ENCODE data around the gene ARMCX6.

Gene ARMCX6

GRCh38 chrX:101617211-101618191, at the start of gene ARMCX6:
ARMCX6 (minus strand) TSS chrX:101618000; CDS start chrX:101616620, 1,380 bp downstream.
- TF ChIP-seq CTCF (IDR thresholded peaks at IDR 0.05): peak; percentile 46

GRCh38 chrX:101659601-101660063, 41.8 kb upstream of the ARMCX6 start, which contains the start of gene ARMCX2:
ARMCX2 (minus strand) TSS chrX:101659850; CDS start chrX:101657588, 2,262 bp downstream.
- TF ChIP-seq CTCF (IDR thresholded peaks at IDR 0.05): no peak

- TF ChIP-seq CTCF (IDR thresholded peaks at IDR 0.05): no peak
Observed at GRCh38 chrX:101658661-101659491, 41.1 kb upstream of the ARMCX6 start.

- no peak for TF ChIP-seq CTCF (IDR thresholded peaks at IDR 0.05)
Observed at GRCh38 chrX:101657495-101657894, 39.7 kb upstream of the ARMCX6 start.

GRCh38 chrX:101656817-101657216, 39.0 kb upstream of the ARMCX6 start:
- no peak for TF ChIP-seq CTCF (IDR thresholded peaks at IDR 0.05)

GRCh38 chrX:101655534-101655933, 37.7 kb upstream of the ARMCX6 start:
- TF ChIP-seq CTCF (IDR thresholded peaks at IDR 0.05): no peak

GRCh38 chrX:101642093-101642492, 24.3 kb upstream of the ARMCX6 start:
- no peak for TF ChIP-seq CTCF (IDR thresholded peaks at IDR 0.05)
